Lower lobe of right lung (tissue), 2 donors: ENCODE data around the gene RAB21. TPM values are rescaled to one million over a fixed set of nuclear protein-coding genes. Genes with fewer than 3 reads are reported as not detected.

ENCODE experiments used
- ATAC-seq, 2 donors: fragments of 200-7000 bp; cut with Tn5 transposase; one replicate each; pipeline ENCODE4 v1.9.1; 2020 to 2022; ENCODE audit warnings: mild to moderate bottlenecking in 2 of 2, moderate library complexity in 2 of 2
- DNase-seq: peaks from one replicate; pipeline ENCODE4 v3.0.0-alpha.2; 2020
- H3K27ac ChIP-seq: fragments of 200-600 bp; one replicate; pipeline ENCODE4 v1.8.0; 2022
- H3K27me3 ChIP-seq: fragments of 200-600 bp; one replicate; pipeline ENCODE4 v1.8.0; 2022; ENCODE audit warnings: low read depth
- H3K36me3 ChIP-seq: fragments of 200-600 bp; one replicate; pipeline ENCODE4 v1.8.0; 2022; ENCODE audit warnings: mild to moderate bottlenecking
- H3K4me1 ChIP-seq: fragments of 200-600 bp; one replicate; pipeline ENCODE4 v1.8.0; 2022
- H3K4me3 ChIP-seq: fragments of 200-600 bp; one replicate; pipeline ENCODE4 v1.8.0; 2022; ENCODE audit warnings: mild to moderate bottlenecking
- H3K9me3 ChIP-seq: fragments of 200-600 bp; one replicate; pipeline ENCODE4 v1.8.0; 2022
- CTCF ChIP-seq: fragments of 200-600 bp; IDR thresholded peaks from one replicate; pipeline ENCODE4 v1.8.0; 2022; ENCODE audit warnings: antibody characterized with exemption, mild to moderate bottlenecking
- intact Hi-C: fragments of 100-400 bp; cut with DNase I; formaldehyde crosslinking; loops from one replicate; pipeline ENCODE4 v1.11.0; 2022
- total RNA-seq: library from RNA; stranded (reverse); fragmentation: NEBNext Ultra II Directional; extraction: Animal tissue kit (Norgen Biotek cat#: 25700); gene quantifications from one replicate; pipeline ENCODE4 v1.2.1, GENCODE V29; 2021
- donor health status: DM: no; HTN: yes; CAD: no; lungs with severe emphysema.

RAB21 gene
- total RNA-seq, 1 donor from 2014 or later = 67.1 TPM

- Histone ChIP-seq H3K36me3 (peaks cover 11% of the 10 kb centered on the region), H3K27me3 (no peaks in the 10 kb centered on the region), H3K4me3 (no peak overlapping the region), H3K4me1 (peaks cover 63% of the 10 kb centered on the region), H3K27ac (no peak overlapping the region), H3K9me3 (no peaks in the 10 kb centered on the region)
- intact Hi-C loops = no loop called here
- peak; percentile 59 for TF ChIP-seq CTCF
- DNase-seq (no peak), ATAC-seq (peak in 1 of 2 donors; percentile 63)
Observed at GRCh38 chr12:71846322-71846940, 91.8 kb downstream of the RAB21 start.

- Histone ChIP-seq H3K4me3 (no peak overlapping the region), H3K4me1 (peaks cover 47% of the 10 kb centered on the region), H3K27ac (no peak overlapping the region), H3K36me3 (peaks cover 11% of the 10 kb centered on the region), H3K9me3 (peaks cover 3% of the 10 kb centered on the region), H3K27me3 (no peaks in the 10 kb centered on the region)
- TF ChIP-seq CTCF = no peak
- DNase-seq (no peak), ATAC-seq (no peak)
- intact Hi-C loops = no loop called here
Observed at GRCh38 chr12:71848212-71848611, 93.5 kb downstream of the RAB21 start.

- Histone ChIP-seq H3K27me3 (no peaks in the 10 kb centered on the region), H3K9me3 (peaks cover 3% of the 10 kb centered on the region), H3K4me3 (no peak overlapping the region), H3K36me3 (peaks cover 11% of the 10 kb centered on the region), H3K27ac (no peak overlapping the region), H3K4me1 (peaks cover 36% of the 10 kb centered on the region)
- ATAC-seq (no peak), DNase-seq (no peak)
- no peak for TF ChIP-seq CTCF
- intact Hi-C loops = no loop called here
Observed at GRCh38 chr12:71849109-71849851, 94.6 kb downstream of the RAB21 start.

Other genes starting within 250 kb of the RAB21 start
- gene ZFC3H1, start 91.0 kb upstream of the RAB21 start, total RNA-seq = 57.1 TPM
- gene THAP2, start 90.6 kb upstream of the RAB21 start, total RNA-seq = 6.1 TPM
- gene TMEM19, start 68.8 kb upstream of the RAB21 start, total RNA-seq = 31.4 TPM
- gene TBC1D15, start 84.9 kb downstream of the RAB21 start, total RNA-seq = 66.5 TPM
- gene TPH2, start 184.0 kb downstream of the RAB21 start, total RNA-seq = not detected